ENCODE results near the gene AKR1E2.

GRCh38 chr10:4812046-4812445 is 14.0 kb upstream of the AKR1E2 start:
- no peak for TF ChIP-seq CTCF (conservative IDR thresholded peaks at IDR 0.05; ENCODE audit: low read length)
- TF ChIP-seq EZH2phosphoT487 (IDR thresholded peaks at IDR 0.05; ENCODE audit: borderline replicate concordance) = no peak
